PC-9 (cell line): ENCODE measurements around the gene SPAG17. TPM values are rescaled to one million over a fixed set of nuclear protein-coding genes. Genes with fewer than 3 reads are reported as not detected.

ENCODE experiments used
- BruUV-seq: library from RNA; stranded (reverse); fragments of 400-500 nt; replicated peaks from 2 replicates; lab custom pipeline; 2021; lab: Mats Ljungman, UMichigan
- CTCF ChIA-PET: fragments of 300-600 bp; sonication (Branson Sonifier 250); formaldehyde crosslinking; loops from one replicate; lab custom pipeline; 2022; ENCODE audit warnings: antibody characterized with exemption; lab: Charles Lee
- POLR2A ChIA-PET: fragments of 300-600 bp; sonication (Branson Sonifier 250); formaldehyde crosslinking; loops from one replicate; lab custom pipeline; 2022; ENCODE audit warnings: antibody characterized with exemption; ENCODE audit not compliant: unreplicated experiment; lab: Charles Lee
- DNase-seq, 2 experiments: peaks; one replicate each; pipeline versions ENCODE4 v3.0.0 to v3.0.0-alpha.2; 2015 to 2022; ENCODE audit warnings: mixed read lengths in 1 of 2
- H2AFZ ChIP-seq: fragments of 200-600 bp; sonication (generic); 2 replicates; pipeline ENCODE4 v1.8.1; 2017; ENCODE audit warnings: antibody characterized with exemption
- H3F3A ChIP-seq: fragments of 200-600 bp; sonication (generic); 2 replicates; pipeline ENCODE4 v1.8.1; 2017; ENCODE audit warnings: antibody characterized with exemption, mild to moderate bottlenecking, low read depth; ENCODE audit not compliant: insufficient read depth
- H3K27ac ChIP-seq: fragments of 200-600 bp; sonication (generic); 2 replicates; pipeline ENCODE4 v1.6.1; 2016; ENCODE audit warnings: mixed run types
- H3K27me3 ChIP-seq: fragments of 200-600 bp; sonication (generic); 2 replicates; pipeline ENCODE4 v1.6.1; 2016; ENCODE audit warnings: low read depth, mixed run types; ENCODE audit not compliant: insufficient read depth
- H3K36me3 ChIP-seq: fragments of 200-600 bp; sonication (generic); 2 replicates; pipeline ENCODE4 v1.6.1; 2016; ENCODE audit warnings: low read depth, mixed run types
- H3K4me1 ChIP-seq: fragments of 200-600 bp; sonication (generic); replicated peaks from 2 replicates; pipeline ENCODE4 v1.6.1; 2016; ENCODE audit warnings: mixed run types; ENCODE audit not compliant: insufficient read depth
- H3K4me2 ChIP-seq: fragments of 200-600 bp; sonication (generic); 2 replicates; pipeline ENCODE4 v1.6.1; 2017; ENCODE audit warnings: mixed run types
- H3K4me3 ChIP-seq: fragments of 200-600 bp; sonication (generic); 2 replicates; pipeline ENCODE4 v1.6.1; 2016; ENCODE audit warnings: mixed run types
- H3K79me2 ChIP-seq: fragments of 200-600 bp; sonication (generic); 2 replicates; pipeline ENCODE4 v1.6.1; 2017; ENCODE audit warnings: low read depth, mixed run types
- H3K9me2 ChIP-seq: fragments of 200-600 bp; sonication (generic); 2 replicates; pipeline ENCODE4 v1.8.1; 2017; ENCODE audit warnings: mild to moderate bottlenecking; ENCODE audit not compliant: insufficient read depth
- H3K9me3 ChIP-seq: fragments of 200-600 bp; sonication (generic); 2 replicates; pipeline ENCODE4 v1.8.1; 2016; ENCODE audit warnings: low read depth; ENCODE audit not compliant: insufficient read depth
- H4K20me1 ChIP-seq: fragments of 200-600 bp; sonication (generic); 2 replicates; pipeline ENCODE4 v1.8.1; 2017; ENCODE audit not compliant: insufficient read depth
- CTCF ChIP-seq: fragments of 200-600 bp; sonication (generic); conservative IDR thresholded peaks from 2 replicates; pipeline ENCODE4 v1.6.1; 2017; ENCODE audit warnings: mixed run types, antibody characterized with exemption, mild to moderate bottlenecking, moderate library complexity
- EZH2 ChIP-seq: fragments of 200-600 bp; sonication (generic); IDR thresholded peaks from 2 replicates; pipeline ENCODE4 v1.8.0; 2017; ENCODE audit warnings: antibody characterized with exemption, low read depth
- intact Hi-C: fragments of 100-400 bp; cut with micrococcal nuclease; formaldehyde crosslinking; loops from one replicate; pipeline ENCODE4 v1.10.0; 2022; ENCODE audit not compliant: unreplicated experiment
- total RNA-seq: library from RNA; stranded (reverse); gene quantifications from 2 replicates; pipeline ENCODE4 v1.2.3, GENCODE V29; 2021

The SPAG17 gene
- total RNA-seq, 1 experiment from 2014 or later: not detected

GRCh38 chr1:117930173-117930447, 254.9 kb downstream of the SPAG17 start:
- Histone ChIP-seq H3K9me3 (no peaks in the 10 kb centered on the region), H3K4me3 (peak overlapping the region; percentile 72), H3K9me2 (no peaks in the 10 kb centered on the region), H3K27ac (0 out of 2 replicates have a peak overlapping the region, but pooled peaks have one; percentile 1), H3K4me1 (peaks cover 34% of the 10 kb centered on the region), H2AFZ (peak overlapping the region; percentile 99), H4K20me1 (peaks cover 51% of the 10 kb centered on the region), H3K4me2 (peak overlapping the region; percentile 81), H3K79me2 (peaks cover 92% of the 10 kb centered on the region), H3K36me3 (peaks cover 28% of the 10 kb centered on the region), H3K27me3 (no peaks in the 10 kb centered on the region), H3F3A (peaks cover 6% of the 10 kb centered on the region; the same call in 1 of the 2 replicates)
- no peak for DNase-seq
- POLR2A ChIA-PET: interaction anchor here (0.6 kb wide), 1 partner anchor 317 kb away, joined by 4 read pairs; no protein-coding TSS in a partner anchor
- TSS peak; percentile 46 for BruUV-seq
- TF ChIP-seq EZH2: no peak
- TF ChIP-seq CTCF: no peak
- CTCF ChIA-PET: no interaction called here
- intact Hi-C loops: no loop called here

GRCh38 chr1:117929343-117930172, 255.5 kb downstream of the SPAG17 start, which contains the start of the genes GDAP2 and WDR3:
Gene GDAP2 (minus strand): TSS chr1:117929621. CDS start chr1:117920357, 9,264 bp downstream.
Gene WDR3 (plus strand): TSS chr1:117929739. CDS start chr1:117933320, 3,581 bp downstream.
- H3K4me1 ChIP-seq: peaks cover 34% of the 10 kb centered on the region
- peak within 1 kb of the TSS; percentile 12; the same call in 1 of the 2 replicates for H3K27ac ChIP-seq
- H3K4me2 ChIP-seq: peak within 1 kb of the TSS; percentile 88
- peak within 1 kb of the TSS; percentile 99 for H2AFZ ChIP-seq
- peak within 1 kb of the TSS; percentile 72 for H3K4me3 ChIP-seq
- peaks cover 51% of the 10 kb centered on the region for H4K20me1 ChIP-seq
- H3K27me3 ChIP-seq: no peaks in the 10 kb centered on the region
- POLR2A ChIA-PET: interaction anchor here (0.5 to 0.7 kb wide), 4 partner anchors 31 to 768 kb away, joined by 3 to 7 read pairs (median 5); no protein-coding TSS in a partner anchor
- CTCF ChIA-PET: interaction anchor here (0.6 kb wide), 1 partner anchor 501 kb away, joined by 4 read pairs; no protein-coding TSS in a partner anchor
- H3F3A ChIP-seq: peaks cover 6% of the 10 kb centered on the region; the same call in 1 of the 2 replicates
- peaks cover 94% of the 10 kb centered on the region for H3K79me2 ChIP-seq
- no peak for TF ChIP-seq CTCF
- no peak for TF ChIP-seq EZH2
- intact Hi-C loops: no loop called here
- peak; percentile 96 to 99 for DNase-seq
- no peaks in the 10 kb centered on the region for H3K9me3 ChIP-seq
- peaks cover 25% of the 10 kb centered on the region for H3K36me3 ChIP-seq
- no TSS peak for BruUV-seq
- H3K9me2 ChIP-seq: no peaks in the 10 kb centered on the region

- H2AFZ ChIP-seq: peak overlapping the region; percentile 99
- POLR2A ChIA-PET: interaction anchor here (0.5 to 0.7 kb wide), 3 partner anchors 31 to 767 kb away, joined by 3 to 7 read pairs (median 6); no protein-coding TSS in a partner anchor
- DNase-seq: peak; percentile 60 to 80
Observed at GRCh38 chr1:117928881-117929342, 256.1 kb downstream of the SPAG17 start.

More at GRCh38 chr1:117928881-117929342, 256.1 kb downstream of the SPAG17 start:
- BruUV-seq: no TSS peak
- H3K79me2 ChIP-seq: peaks cover 96% of the 10 kb centered on the region
- peak overlapping the region; percentile 88 for H3K4me2 ChIP-seq
- peaks cover 6% of the 10 kb centered on the region; the same call in 1 of the 2 replicates for H3F3A ChIP-seq
- H3K4me3 ChIP-seq: peak overlapping the region; percentile 72
- H3K27ac ChIP-seq: peak overlapping the region; percentile 12; the same call in 1 of the 2 replicates
- peak; percentile 36; the same call in 1 of the 2 replicates for TF ChIP-seq CTCF
- TF ChIP-seq EZH2: no peak
- H3K27me3 ChIP-seq: no peaks in the 10 kb centered on the region
- intact Hi-C loops: no loop called here
- no peaks in the 10 kb centered on the region for H3K9me3 ChIP-seq
- no peaks in the 10 kb centered on the region for H3K9me2 ChIP-seq
- CTCF ChIA-PET: interaction anchor here (0.6 kb wide), 1 partner anchor 501 kb away, joined by 4 read pairs; no protein-coding TSS in a partner anchor
- H4K20me1 ChIP-seq: peaks cover 51% of the 10 kb centered on the region
- H3K4me1 ChIP-seq: peaks cover 34% of the 10 kb centered on the region
- peaks cover 25% of the 10 kb centered on the region for H3K36me3 ChIP-seq
